Activated CD4-positive, alpha-beta memory T cell treated with anti-CD3 and anti-CD28 coated beads for 36 hours (primary cell): Measurements from ENCODE around the gene C19orf18. TPM values are rescaled to one million over a fixed set of nuclear protein-coding genes. Genes with fewer than 3 reads are reported as not detected.

Experiments
- CTCF ChIA-PET: fragments of 350-600 bp; sonication (Branson Sonifier 250); formaldehyde crosslinking; loops from one replicate; lab custom pipeline; 2021; ENCODE audit warnings: antibody characterized with exemption, inconsistent platforms; lab: Charles Lee
- POLR2A ChIA-PET: fragments of 350-600 bp; sonication (Branson Sonifier 250); formaldehyde crosslinking; loops from one replicate; lab custom pipeline; 2021; ENCODE audit warnings: antibody characterized with exemption; lab: Charles Lee
- DNase-seq: peaks from one replicate; pipeline ENCODE4 v3.0.0-alpha.2; 2020
- H3K27ac Mint-ChIP-seq: one replicate; pipeline ENCODE4 v1.8.0; 2021; ENCODE audit warnings: mixed read lengths
- H3K27me3 Mint-ChIP-seq: one replicate; pipeline ENCODE4 v1.8.0; 2021; ENCODE audit warnings: mixed read lengths
- H3K36me3 Mint-ChIP-seq: one replicate; pipeline ENCODE4 v1.8.0; 2021; ENCODE audit warnings: mixed read lengths
- H3K4me1 Mint-ChIP-seq: one replicate; pipeline ENCODE4 v1.8.0; 2021; ENCODE audit warnings: low read depth, mixed read lengths
- H3K4me3 Mint-ChIP-seq: one replicate; pipeline ENCODE4 v1.8.0; 2021; ENCODE audit warnings: mild to moderate bottlenecking, mixed read lengths
- H3K9me3 Mint-ChIP-seq: one replicate; pipeline ENCODE4 v1.8.0; 2021; ENCODE audit warnings: mixed read lengths
- intact Hi-C: fragments of 100-400 bp; cut with micrococcal nuclease; formaldehyde crosslinking; loops from one replicate; pipeline ENCODE4 v1.15.1; 2023
- total RNA-seq, 2 experiments: library from RNA; stranded (reverse); gene quantifications; one replicate each; pipeline ENCODE4 v1.2.3, GENCODE V29; 2021

C19orf18 gene
- total RNA-seq, 2 experiments from 2014 or later: not detected

DNA sequence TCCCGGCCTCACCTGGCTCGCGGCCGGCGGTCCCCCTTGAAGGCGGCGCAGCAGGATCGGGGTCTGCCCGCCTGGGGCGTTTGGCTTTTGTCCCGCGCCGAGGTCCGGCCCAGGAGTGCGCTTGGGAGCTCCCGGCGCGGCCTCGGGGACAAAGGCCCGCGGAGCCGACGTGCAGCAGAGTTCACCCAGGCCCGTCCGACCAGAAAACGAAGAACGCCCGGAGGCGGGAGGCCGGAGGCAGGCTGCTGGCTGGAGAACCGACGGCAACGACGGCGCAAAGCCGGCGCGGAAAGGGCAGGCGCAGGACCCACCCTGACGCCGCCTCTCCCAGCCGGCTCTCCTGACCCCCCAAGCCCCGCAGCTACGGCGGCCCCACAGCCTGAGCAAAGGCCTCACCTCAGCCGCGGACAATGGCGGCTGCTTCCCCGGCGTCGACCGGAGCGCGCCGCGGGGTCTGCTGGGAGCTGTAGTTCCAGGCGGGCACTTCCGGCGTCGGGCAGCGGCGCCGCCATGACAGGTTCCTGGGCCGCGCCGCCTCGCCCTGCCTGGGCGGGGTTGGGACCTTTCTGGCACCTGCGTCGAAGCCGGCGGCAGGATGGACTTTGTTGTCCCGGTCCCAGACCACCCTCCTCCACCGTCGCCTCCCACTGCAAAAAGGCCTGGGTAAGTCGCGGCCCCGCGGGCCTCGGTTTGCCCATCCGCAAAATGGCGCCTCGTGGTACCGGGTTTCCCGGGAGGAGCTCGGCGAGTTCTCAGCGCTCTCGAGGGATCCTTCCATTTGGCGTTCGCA, 28.2 kb upstream of the C19orf18 start, which contains the start of gene ZNF606:
Gene ZNF606, minus strand, starts transcription at position 437 of the 790 bp plus-strand sequence. CDS start 1,501 bp downstream, outside the sequence.
- no peaks in the 10 kb centered on the region for H3K27me3 Mint-ChIP-seq
- H3K4me3 Mint-ChIP-seq: peak within 1 kb of the TSS; percentile 78
- intact Hi-C loops: loop anchor here (1.0 to 10.0 kb wide), 6 partner anchors 86 to 424 kb away; partner anchors contain the start of genes ZNF274, ZNF416, ZNF417 and ZNF671
- peaks cover 26% of the 10 kb centered on the region for H3K4me1 Mint-ChIP-seq
- DNase-seq: peak; percentile 88
- CTCF ChIA-PET: interaction anchor here (0.8 to 1.2 kb wide), 3 partner anchors 18 to 86 kb away, joined by 3 read pairs; partner anchors contain the start of gene ZNF417
- peak within 1 kb of the TSS; percentile 56 for H3K27ac Mint-ChIP-seq
- peaks cover 86% of the 10 kb centered on the region for H3K36me3 Mint-ChIP-seq
- POLR2A ChIA-PET: interaction anchor here (0.6 to 1.3 kb wide), 5 partner anchors 181 to 347 kb away, joined by 3 to 4 read pairs (median 3); partner anchors contain the start of genes ZNF274, ZNF586 and ZNF671
- H3K9me3 Mint-ChIP-seq: peaks cover 67% of the 10 kb centered on the region

- Mint-ChIP-seq H3K27ac (peak overlapping the region; percentile 56), H3K4me1 (peaks cover 26% of the 10 kb centered on the region), H3K9me3 (peaks cover 64% of the 10 kb centered on the region), H3K36me3 (peaks cover 85% of the 10 kb centered on the region), H3K27me3 (no peaks in the 10 kb centered on the region), H3K4me3 (peak overlapping the region; percentile 78)
- intact Hi-C loops: loop anchor here (1.0 to 10.0 kb wide), 6 partner anchors 86 to 423 kb away; partner anchors contain the start of genes ZNF274, ZNF416, ZNF417 and ZNF671
- DNase-seq: peak; percentile 25
- POLR2A ChIA-PET: interaction anchor here (1.0 to 1.3 kb wide), 2 partner anchors 233 to 347 kb away, joined by 3 read pairs; partner anchors contain the start of gene ZNF586
- CTCF ChIA-PET: interaction anchor here (1.2 kb wide), 2 partner anchors 20 to 86 kb away, joined by 3 read pairs; partner anchors contain the start of gene ZNF417
Measured at GRCh38 chr19:58001895-58002369, 27.6 kb upstream of the C19orf18 start.

DNA sequence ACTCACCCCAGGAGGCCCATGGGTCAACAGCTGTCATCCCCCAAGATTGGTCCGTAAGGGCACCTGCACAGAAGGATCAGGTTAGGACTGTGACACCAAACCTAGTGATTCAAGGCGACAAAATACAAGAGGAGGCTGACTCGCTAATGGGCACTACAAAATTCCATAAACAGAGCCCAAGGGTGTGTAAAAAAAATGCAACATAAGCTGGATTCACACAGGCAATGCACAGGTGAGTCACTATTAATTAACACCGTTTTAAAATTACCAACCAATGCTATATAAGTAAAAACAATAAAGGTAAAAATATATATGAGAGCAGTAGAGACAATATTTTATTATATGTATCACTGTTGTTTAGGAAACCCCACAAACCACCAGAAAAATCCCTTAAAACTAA, 26.3 kb upstream of the C19orf18 start:
- CTCF ChIA-PET: no interaction called here
- Mint-ChIP-seq H3K27me3 (no peaks in the 10 kb centered on the region), H3K9me3 (peaks cover 63% of the 10 kb centered on the region)

DNA sequence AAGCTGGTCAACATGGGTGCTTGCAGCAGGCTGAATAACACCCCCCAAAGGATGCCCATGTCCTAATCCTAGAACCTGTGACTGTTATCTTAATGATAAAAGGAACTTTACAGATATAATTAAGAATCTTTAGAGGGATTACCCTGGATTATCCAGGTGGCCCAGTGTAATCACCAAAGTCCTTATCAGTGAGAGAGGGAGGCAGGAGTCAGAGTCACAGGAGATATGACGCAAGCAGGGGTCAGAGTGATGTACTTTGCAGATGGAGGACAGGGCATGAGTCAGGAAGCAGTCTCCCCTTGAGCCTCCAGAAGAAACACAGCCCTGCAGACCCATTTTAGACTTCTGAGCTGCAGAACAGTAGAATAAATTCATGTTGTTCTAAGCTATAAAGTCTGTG, 18.5 kb upstream of the C19orf18 start:
- DNase-seq: no peak
- no peak overlapping the region for H3K4me3 Mint-ChIP-seq
- peaks cover 82% of the 10 kb centered on the region for H3K36me3 Mint-ChIP-seq
- POLR2A ChIA-PET: no interaction called here
- H3K9me3 Mint-ChIP-seq: peaks cover 77% of the 10 kb centered on the region
- H3K27me3 Mint-ChIP-seq: no peaks in the 10 kb centered on the region
- H3K27ac Mint-ChIP-seq: no peak overlapping the region
- CTCF ChIA-PET: no interaction called here
- H3K4me1 Mint-ChIP-seq: no peaks in the 10 kb centered on the region
- intact Hi-C loops: no loop called here

More for the DNA sequence above, 26.3 kb upstream of the C19orf18 start:
- intact Hi-C loops: loop anchor here (5.0 to 10.0 kb wide), 2 partner anchors 157 to 184 kb away; partner anchors contain the start of gene ZNF274
- Mint-ChIP-seq H3K4me1 (peaks cover 26% of the 10 kb centered on the region), H3K36me3 (peaks cover 86% of the 10 kb centered on the region), H3K27ac (no peak overlapping the region), H3K4me3 (peak overlapping the region; percentile 78)
- POLR2A ChIA-PET: no interaction called here
- DNase-seq: no peak

DNA sequence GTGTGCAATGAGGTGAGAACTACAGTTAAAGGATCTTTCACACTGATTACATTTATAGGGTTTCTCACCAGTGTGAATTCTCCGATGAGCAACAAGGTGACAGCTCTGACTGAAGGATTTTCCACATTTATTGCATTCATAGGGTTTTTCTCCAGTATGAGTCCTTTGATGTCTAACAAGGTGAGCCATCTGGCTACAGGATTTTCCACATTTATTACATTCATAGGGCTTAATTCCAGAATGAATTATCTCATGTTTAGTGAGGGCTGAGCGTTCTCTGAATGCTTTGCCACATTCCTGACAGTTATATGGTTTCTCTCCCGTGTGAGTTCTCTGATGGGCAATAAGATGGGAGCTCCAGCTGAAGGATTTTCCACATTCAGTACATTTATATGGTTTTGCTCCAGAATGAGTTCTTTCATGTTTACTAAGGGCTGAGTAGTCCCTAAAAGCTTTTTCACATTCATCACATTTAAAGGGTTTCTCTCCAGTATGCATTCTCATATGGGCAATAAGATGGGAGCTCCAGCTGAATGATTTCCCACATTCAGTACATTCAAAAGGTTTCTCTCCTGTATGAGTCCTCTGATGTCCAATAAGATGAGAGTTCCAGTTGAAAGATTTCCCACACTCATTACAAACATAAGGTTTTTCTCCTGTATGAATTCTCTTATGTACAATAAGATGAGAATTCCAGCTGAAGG, 4.4 kb upstream of the C19orf18 start:
- intact Hi-C loops: no loop called here
- ChIA-PET POLR2A (no interaction called here), CTCF (interaction anchor here (0.7 kb wide), 1 partner anchor 81 kb away, joined by 3 read pairs; no protein-coding TSS in a partner anchor)
- Mint-ChIP-seq H3K36me3 (peaks cover 90% of the 10 kb centered on the region), H3K4me3 (no peak overlapping the region), H3K27ac (no peak overlapping the region), H3K27me3 (no peaks in the 10 kb centered on the region), H3K9me3 (peaks cover 95% of the 10 kb centered on the region), H3K4me1 (no peaks in the 10 kb centered on the region)
- no peak for DNase-seq

DNA sequence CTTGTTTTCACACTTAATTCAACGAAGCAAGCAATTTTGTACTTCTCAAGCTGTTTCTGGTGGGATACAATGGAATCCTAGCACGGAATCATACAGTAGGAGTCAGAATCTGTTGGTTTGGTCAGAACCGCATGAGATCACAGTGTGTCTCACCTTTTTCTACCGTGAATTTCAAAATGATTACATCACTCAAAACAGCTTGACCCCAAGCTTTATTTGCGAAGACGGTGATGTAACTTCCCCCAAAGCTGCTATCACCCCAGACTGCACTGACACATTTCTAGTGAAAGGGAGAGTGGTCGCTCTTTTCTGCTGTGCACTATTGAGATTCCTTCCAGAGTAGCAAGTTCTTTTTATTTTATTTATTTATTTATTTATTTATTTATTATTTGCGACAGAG, 9.6 kb downstream of the C19orf18 start:
- CTCF ChIA-PET: no interaction called here
- POLR2A ChIA-PET: no interaction called here
- peaks cover 49% of the 10 kb centered on the region for H3K9me3 Mint-ChIP-seq
- no peaks in the 10 kb centered on the region for H3K4me1 Mint-ChIP-seq
- no peak for DNase-seq
- no peak overlapping the region for H3K27ac Mint-ChIP-seq
- no peak overlapping the region for H3K4me3 Mint-ChIP-seq
- intact Hi-C loops: no loop called here
- peaks cover 30% of the 10 kb centered on the region for H3K36me3 Mint-ChIP-seq
- no peaks in the 10 kb centered on the region for H3K27me3 Mint-ChIP-seq

DNA sequence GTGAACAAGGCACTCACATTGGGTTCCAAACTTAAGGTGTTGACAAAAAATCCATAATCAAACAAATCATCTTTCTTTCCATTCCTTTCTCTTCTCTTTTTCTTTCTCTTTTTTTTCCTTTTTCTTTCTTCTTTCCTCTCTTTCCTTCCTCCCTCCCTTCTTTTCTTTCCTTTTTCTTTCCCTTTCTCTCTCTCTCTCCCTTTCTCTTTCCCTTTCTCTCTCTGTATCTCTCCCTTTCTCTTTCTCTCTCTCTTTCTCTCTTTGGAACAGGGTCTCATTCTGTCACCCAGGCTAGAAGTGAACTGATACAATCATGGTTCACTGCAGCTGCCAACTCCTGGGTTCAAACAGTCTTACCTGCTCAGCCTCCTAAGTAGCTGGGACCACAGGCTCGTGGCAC, 12.5 kb downstream of the C19orf18 start:
- H3K4me1 Mint-ChIP-seq: no peaks in the 10 kb centered on the region
- CTCF ChIA-PET: interaction anchor here (0.6 kb wide), 1 partner anchor 217 kb away, joined by 3 read pairs; no protein-coding TSS in a partner anchor
- no peaks in the 10 kb centered on the region for H3K27me3 Mint-ChIP-seq
- H3K4me3 Mint-ChIP-seq: no peak overlapping the region
- no peak for DNase-seq
- no peak overlapping the region for H3K27ac Mint-ChIP-seq
- H3K9me3 Mint-ChIP-seq: peaks cover 47% of the 10 kb centered on the region
- peaks cover 29% of the 10 kb centered on the region for H3K36me3 Mint-ChIP-seq
- intact Hi-C loops: no loop called here
- POLR2A ChIA-PET: no interaction called here

GRCh38 chr19:57954996-57955395, 19.3 kb downstream of the C19orf18 start:
- ChIA-PET CTCF (no interaction called here), POLR2A (no interaction called here)
- Mint-ChIP-seq H3K27me3 (peaks cover 2% of the 10 kb centered on the region), H3K4me3 (no peak overlapping the region), H3K4me1 (no peaks in the 10 kb centered on the region), H3K9me3 (peaks cover 46% of the 10 kb centered on the region), H3K27ac (no peak overlapping the region), H3K36me3 (peaks cover 37% of the 10 kb centered on the region)
- no peak for DNase-seq
- intact Hi-C loops: no loop called here

- DNase-seq: no peak
- ChIA-PET CTCF (no interaction called here), POLR2A (no interaction called here)
- Mint-ChIP-seq H3K27me3 (peaks cover 2% of the 10 kb centered on the region), H3K9me3 (peaks cover 45% of the 10 kb centered on the region), H3K4me3 (no peak overlapping the region), H3K27ac (no peak overlapping the region), H3K36me3 (peaks cover 37% of the 10 kb centered on the region), H3K4me1 (peaks cover 16% of the 10 kb centered on the region)
- intact Hi-C loops: no loop called here
Measured at GRCh38 chr19:57949702-57950101, 24.6 kb downstream of the C19orf18 start.

DNA sequence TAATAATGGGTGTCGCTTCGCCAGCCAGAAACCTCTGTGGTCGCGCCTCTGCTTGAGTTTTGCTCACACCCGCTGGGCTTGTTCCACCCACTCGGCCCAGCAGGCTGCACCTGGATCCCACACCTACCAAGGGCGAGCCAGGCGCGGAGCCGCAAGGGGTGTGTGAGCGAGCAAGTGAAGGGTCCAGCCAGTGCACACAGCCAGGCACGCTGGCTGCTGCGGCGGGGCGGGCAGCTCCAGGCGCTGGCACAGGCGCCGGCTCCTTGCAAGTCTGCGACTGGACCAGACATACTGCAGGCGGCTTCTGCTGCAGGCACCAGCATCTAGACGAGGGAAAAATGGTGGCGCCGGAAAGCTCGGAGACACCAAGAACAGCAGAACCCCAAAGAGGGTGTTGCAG, 25.0 kb downstream of the C19orf18 start:
- DNase-seq: no peak
- intact Hi-C loops: no loop called here
- H3K36me3 Mint-ChIP-seq: peaks cover 38% of the 10 kb centered on the region

GRCh38 chr19:57947419-57948134, 26.8 kb downstream of the C19orf18 start, which contains the start of gene ZNF256:
Gene ZNF256, minus strand, starts transcription at chr19:57947706. Its CDS starts 232 bp downstream, at chr19:57947474.
- Mint-ChIP-seq H3K27ac (peak within 1 kb of the TSS; percentile 82), H3K4me1 (peaks cover 16% of the 10 kb centered on the region), H3K4me3 (peak within 1 kb of the TSS; percentile 94), H3K27me3 (no peaks in the 10 kb centered on the region), H3K36me3 (peaks cover 45% of the 10 kb centered on the region), H3K9me3 (peaks cover 52% of the 10 kb centered on the region)
- peak; percentile 94 for DNase-seq
- ChIA-PET POLR2A (no interaction called here), CTCF (no interaction called here)
- intact Hi-C loops: loop anchor here (1.0 kb wide), 2 partner anchors 31 to 203 kb away; partner anchors contain the start of genes ZNF329 and ZNF417

More for the DNA sequence above, 25.0 kb downstream of the C19orf18 start:
- Mint-ChIP-seq H3K4me1 (peaks cover 16% of the 10 kb centered on the region), H3K27ac (no peak overlapping the region), H3K27me3 (no peaks in the 10 kb centered on the region), H3K9me3 (peaks cover 45% of the 10 kb centered on the region), H3K4me3 (no peak overlapping the region)
- ChIA-PET POLR2A (no interaction called here), CTCF (no interaction called here)
